ENCODE results near the gene MEDAG. TPM values are rescaled to one million over a fixed set of nuclear protein-coding genes. Genes with fewer than 3 reads are reported as not detected.
A peak's percentile ranks its signal among the peaks of the same experiment; 100 is the strongest.

MEDAG gene
- total and polyA plus RNA-seq, 8 donors = 0.89 to 57.9 (median 7.5) TPM

- WGBS, 5 donors = 26 to 37% (median 27%) methylated on average over 25 to 32 of the region's 32 CpGs
These were observed 26.6 kb downstream of the MEDAG start, which contains the start of gene TEX26 for GRCh38 chr13:30932481-30933353. TSS of gene TEX26 (plus strand) at chr13:30932656. CDS start at chr13:30932716, 60 bp downstream.

DNA sequence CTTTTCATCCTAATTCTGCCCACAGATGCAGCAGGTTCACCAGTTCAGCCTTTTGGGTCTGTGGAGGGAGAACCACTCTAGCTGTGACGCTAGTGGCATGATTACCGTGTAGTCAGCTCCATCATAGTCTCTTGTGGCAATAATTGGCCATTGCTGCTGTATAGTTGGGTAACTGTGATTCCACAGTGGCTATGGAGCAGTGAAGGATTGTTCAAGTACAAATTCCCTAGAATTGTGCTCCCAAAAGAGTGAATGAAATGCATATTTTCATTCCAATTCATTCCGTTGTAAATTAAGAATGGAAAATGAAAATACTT lies 27.2 kb downstream of the MEDAG start:
- WGBS, 5 donors = 83 to 95% (median 85%) methylated on average over 3 of the region's 3 CpGs
- no peak for DNase-seq
- Histone ChIP-seq H3K36me3 (no peaks in the 10 kb centered on the region), H3K4me1 (no peaks in the 10 kb centered on the region), H3K4me3 (no peak overlapping the region), H3K27me3 (peaks cover 0 to 46% (median 7%) of the 10 kb centered on the region in 3 donors), H3K27ac (no peak overlapping the region), H3K9me3 (peaks cover 0 to 6% (median 5%) of the 10 kb centered on the region in 4 donors)
- intact Hi-C loops (cut with DNase I; ENCODE audit: low total_unique reads) = no loop called here
- TF ChIP-seq EP300 (IDR thresholded peaks at IDR 0.05) = no peak
- no peak for TF ChIP-seq CTCF (IDR thresholded peaks at IDR 0.05)
- no peak for TF ChIP-seq POLR2A (IDR thresholded peaks at IDR 0.05)
- TF ChIP-seq POLR2AphosphoS5 (IDR thresholded peaks at IDR 0.05) = no peak

More at GRCh38 chr13:30932481-30933353, 26.6 kb downstream of the MEDAG start, which contains the start of gene TEX26:
- H3K27me3 ChIP-seq = peaks cover 0 to 46% (median 7%) of the 10 kb centered on the region in 3 donors
- no peaks in the 10 kb centered on the region for H3K4me1 ChIP-seq
- intact Hi-C loops (cut with DNase I; ENCODE audit: low total_unique reads) = no loop called here
- no peak for TF ChIP-seq POLR2AphosphoS5 (IDR thresholded peaks at IDR 0.05)
- TF ChIP-seq CTCF (IDR thresholded peaks at IDR 0.05) = no peak
- H3K4me3 ChIP-seq = no peak within 1 kb of the TSS
- H3K36me3 ChIP-seq = no peaks in the 10 kb centered on the region
- no peak within 1 kb of the TSS for H3K27ac ChIP-seq
- peaks cover 0 to 3% (median under 1%) of the 10 kb centered on the region in 4 donors for H3K9me3 ChIP-seq
- DNase-seq = peak in 1 of 2 donors; percentile 68

GRCh38 chr13:30934381-30934780 lies 28.3 kb downstream of the MEDAG start:
- Histone ChIP-seq H3K27ac (no peak overlapping the region), H3K4me3 (no peak overlapping the region), H3K36me3 (no peaks in the 10 kb centered on the region), H3K4me1 (no peaks in the 10 kb centered on the region), H3K27me3 (peaks cover 0 to 46% (median 7%) of the 10 kb centered on the region in 3 donors), H3K9me3 (peaks cover 0 to 12% (median 9%) of the 10 kb centered on the region in 4 donors)
- intact Hi-C loops (cut with DNase I; ENCODE audit: low total_unique reads) = no loop called here
- TF ChIP-seq CTCF (IDR thresholded peaks at IDR 0.05) (no peak), POLR2AphosphoS5 (IDR thresholded peaks at IDR 0.05) (no peak), POLR2A (IDR thresholded peaks at IDR 0.05) (no peak), EP300 (IDR thresholded peaks at IDR 0.05) (no peak)
- 58 to 83% (median 61%) methylated on average over 1 to 6 of the region's 6 CpGs for WGBS, 5 donors
- peak in 1 of 2 donors; percentile 18 for DNase-seq

DNA sequence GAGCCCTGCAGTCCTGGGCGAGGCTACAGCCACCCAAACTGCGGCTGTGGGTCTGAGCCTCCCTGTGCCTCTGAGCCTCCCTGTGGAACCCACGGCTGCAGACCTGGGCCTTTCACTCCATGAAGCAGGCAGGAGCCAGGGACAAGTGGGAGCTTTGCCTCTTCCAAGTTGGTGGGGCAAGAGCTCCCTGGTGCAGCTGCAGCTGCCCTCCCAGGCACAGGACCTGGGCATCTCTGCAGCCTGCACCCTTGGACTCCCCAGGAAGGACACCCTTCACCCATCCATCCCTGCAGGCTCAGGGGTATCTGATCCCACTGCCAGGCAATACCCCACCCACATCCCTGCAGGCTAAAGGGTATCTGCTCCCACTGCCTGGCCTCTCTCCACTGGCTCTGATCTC lies 28.7 kb downstream of the MEDAG start:
- intact Hi-C loops (cut with DNase I; ENCODE audit: low total_unique reads) = no loop called here
- DNase-seq = no peak
- 74 to 87% (median 82%) methylated on average over 1 to 3 of the region's 3 CpGs for WGBS, 5 donors
- Histone ChIP-seq H3K4me3 (no peak overlapping the region), H3K27me3 (peaks cover 0 to 46% (median 7%) of the 10 kb centered on the region in 3 donors), H3K9me3 (peaks cover 0 to 12% (median 9%) of the 10 kb centered on the region in 4 donors), H3K27ac (no peak overlapping the region), H3K4me1 (no peaks in the 10 kb centered on the region), H3K36me3 (no peaks in the 10 kb centered on the region)
- TF ChIP-seq CTCF (IDR thresholded peaks at IDR 0.05) (no peak), EP300 (IDR thresholded peaks at IDR 0.05) (no peak), POLR2AphosphoS5 (IDR thresholded peaks at IDR 0.05) (no peak), POLR2A (IDR thresholded peaks at IDR 0.05) (no peak)
